Esophagus muscularis mucosa (tissue), 4 donors: Measurements from ENCODE around the gene PLA2R1. TPM values are rescaled to one million over a fixed set of nuclear protein-coding genes. Genes with fewer than 3 reads are reported as not detected.
A peak's percentile ranks its signal among the peaks of the same experiment; 100 is the strongest.

Experiments
- DNase-seq: peaks from one replicate; pipeline ENCODE4 v3.0.0-alpha.2; 2017; ENCODE audit errors: extremely low spot score
- H3K27ac ChIP-seq, 4 donors: fragments of 200-600 bp; sonication (generic); replicated peaks in 1 of 4; 1 replicate in 3 of 4; 2 replicates in 1 of 4; pipeline ENCODE4 v1.5.1; 2016 to 2019; ENCODE audit warnings: mild to moderate bottlenecking in 1 of 4
- H3K27me3 ChIP-seq, 4 donors: fragments of 200-600 bp; sonication (generic); one replicate each; pipeline versions ENCODE4 v1.5.1 to v1.6.0; 2016 to 2019
- H3K36me3 ChIP-seq, 4 donors: fragments of 200-600 bp; sonication (generic); one replicate each; pipeline ENCODE4 v1.5.1; 2016 to 2019
- H3K4me1 ChIP-seq, 4 donors: fragments of 200-600 bp; sonication (generic); one replicate each; pipeline ENCODE4 v1.5.1; 2016 to 2019
- H3K4me3 ChIP-seq, 4 donors: fragments of 200-600 bp; sonication (generic); 1 replicate in 2 of 4; 2 replicates in 2 of 4; pipeline ENCODE4 v1.5.1; 2016 to 2019; ENCODE audit warnings: mild to moderate bottlenecking in 4 of 4, moderate library complexity in 1 of 4
- H3K9me3 ChIP-seq, 4 donors: fragments of 200-600 bp; sonication (generic); 1 replicate in 3 of 4; 2 replicates in 1 of 4; pipeline ENCODE4 v1.5.1; 2016 to 2019
- CTCF ChIP-seq, 3 experiments: fragments of 200-600 bp in 2 of 3; fragments of 450-650 bp in 1 of 3; sonication (generic) in 2 of 3; IDR thresholded peaks; one replicate each; pipeline ENCODE4 v1.5.1; 2017 to 2019; ENCODE audit warnings: antibody characterized with exemption in 3 of 3, mild to moderate bottlenecking in 2 of 3, moderate library complexity in 1 of 3
- EP300 ChIP-seq: sonication (generic); formaldehyde crosslinking; IDR thresholded peaks from one replicate; pipeline ENCODE4 v1.6.1; 2017; ENCODE audit warnings: antibody characterized with exemption
- POLR2A ChIP-seq: fragments of 450-650 bp; IDR thresholded peaks from one replicate; pipeline ENCODE4 v1.6.1; 2017; ENCODE audit warnings: antibody characterized with exemption, moderate library complexity, mild to moderate bottlenecking, low read depth
- POLR2AphosphoS5 ChIP-seq, 2 donors: sonication (generic); formaldehyde crosslinking; IDR thresholded peaks; one replicate each; pipeline ENCODE4 v1.6.1; 2017; ENCODE audit warnings: antibody characterized with exemption in 2 of 2
- WGBS: methylation state at CpG from one replicate; pipeline ENCODE4 v1.1.5; 2018; 5-methylcytosine and 5-hydroxymethylcytosine counted together
- intact Hi-C: fragments of 100-400 bp; cut with DNase I; formaldehyde crosslinking; loops from one replicate; pipeline ENCODE4 v1.15.1; 2023
- total RNA-seq, 4 donors: library from RNA; depleted of rRNA; stranded (reverse); fragments of >200 nt; gene quantifications; one replicate each; pipeline versions ENCODE4 v1.1.0 to v1.2.1, GENCODE V29; 2016

PLA2R1 gene
- total RNA-seq, 4 donors from 2014 or later, result 2.8 to 6.4 (median 5.1) TPM

- DNase-seq, result no peak
- 54% methylated on average over 15 of the region's 17 CpGs for WGBS
- H3K27ac ChIP-seq, result peak overlapping the region in 1 of 4 donors; percentile 7
Observed at GRCh38 chr2:159903443-159904126, 158.8 kb downstream of the PLA2R1 start.

GRCh38 chr2:159902722-159903121 is 159.7 kb downstream of the PLA2R1 start:
- no peak for DNase-seq
- no peak overlapping the region for H3K27ac ChIP-seq
- no peak overlapping the region for H3K4me3 ChIP-seq
- peaks cover 0 to 26% (median 7%) of the 10 kb centered on the region in 4 donors for H3K27me3 ChIP-seq
- intact Hi-C loops, result no loop called here
- 78% methylated on average over 6 of the region's 6 CpGs for WGBS
- no peaks in the 10 kb centered on the region for H3K9me3 ChIP-seq
- no peaks in the 10 kb centered on the region for H3K36me3 ChIP-seq
- H3K4me1 ChIP-seq, result peaks cover 0 to 19% (median 15%) of the 10 kb centered on the region in 4 donors
- TF ChIP-seq CTCF (IDR thresholded peaks at IDR 0.05), result no peak

More at GRCh38 chr2:159903443-159904126, 158.8 kb downstream of the PLA2R1 start:
- no peaks in the 10 kb centered on the region for H3K9me3 ChIP-seq
- intact Hi-C loops, result no loop called here
- H3K27me3 ChIP-seq, result peaks cover 0 to 26% (median 7%) of the 10 kb centered on the region in 4 donors
- peak overlapping the region; percentile 46 to 59 (median 50) for H3K4me3 ChIP-seq
- no peaks in the 10 kb centered on the region for H3K36me3 ChIP-seq
- H3K4me1 ChIP-seq, result peaks cover 0 to 19% (median 15%) of the 10 kb centered on the region in 4 donors
- no peak for TF ChIP-seq CTCF (IDR thresholded peaks at IDR 0.05)
- TF ChIP-seq EP300, result no peak
- no peak for TF ChIP-seq POLR2AphosphoS5 (IDR thresholded peaks at IDR 0.05)
- no peak for TF ChIP-seq POLR2A

GRCh38 chr2:159900343-159900742 is 162.1 kb downstream of the PLA2R1 start:
- Histone ChIP-seq H3K27me3 (peaks cover 0 to 26% (median 7%) of the 10 kb centered on the region in 4 donors), H3K4me3 (no peak overlapping the region), H3K4me1 (peaks cover 0 to 19% (median 15%) of the 10 kb centered on the region in 4 donors), H3K9me3 (no peaks in the 10 kb centered on the region), H3K36me3 (no peaks in the 10 kb centered on the region), H3K27ac (no peak overlapping the region)
- intact Hi-C loops, result no loop called here
- 97% methylated on average over 1 of the region's 1 CpG for WGBS
- TF ChIP-seq POLR2A (no peak), EP300 (no peak), POLR2AphosphoS5 (IDR thresholded peaks at IDR 0.05) (no peak), CTCF (IDR thresholded peaks at IDR 0.05) (no peak)
- no peak for DNase-seq

GRCh38 chr2:159898441-159898840 is 164.0 kb downstream of the PLA2R1 start:
- H3K4me1 ChIP-seq, result peaks cover 0 to 3% (median 0%) of the 10 kb centered on the region in 4 donors
- TF ChIP-seq CTCF (IDR thresholded peaks at IDR 0.05), result no peak
- no peak for TF ChIP-seq EP300
- no peak for TF ChIP-seq POLR2AphosphoS5 (IDR thresholded peaks at IDR 0.05)
- TF ChIP-seq POLR2A, result no peak
- H3K4me3 ChIP-seq, result no peak overlapping the region
- no peak for DNase-seq
- WGBS, result 91% methylated on average over 6 of the region's 6 CpGs
- H3K36me3 ChIP-seq, result no peaks in the 10 kb centered on the region
- no peak overlapping the region for H3K27ac ChIP-seq
- peaks cover 0 to 10% (median 0%) of the 10 kb centered on the region in 4 donors for H3K27me3 ChIP-seq
- H3K9me3 ChIP-seq, result no peaks in the 10 kb centered on the region
- intact Hi-C loops, result no loop called here

GRCh38 chr2:159897720-159898119 is 164.7 kb downstream of the PLA2R1 start:
- H3K4me1 ChIP-seq, result no peaks in the 10 kb centered on the region
- H3K36me3 ChIP-seq, result no peaks in the 10 kb centered on the region
- no peak overlapping the region for H3K4me3 ChIP-seq
- no peak for DNase-seq
- no peaks in the 10 kb centered on the region for H3K9me3 ChIP-seq
- H3K27me3 ChIP-seq, result peaks cover 0 to 4% (median 0%) of the 10 kb centered on the region in 4 donors
- WGBS, result 84% methylated on average over 5 of the region's 5 CpGs
- no peak overlapping the region for H3K27ac ChIP-seq
- TF ChIP-seq POLR2A (no peak), CTCF (IDR thresholded peaks at IDR 0.05) (no peak), EP300 (no peak), POLR2AphosphoS5 (IDR thresholded peaks at IDR 0.05) (no peak)
- intact Hi-C loops, result no loop called here
